Measurements from ENCODE around the gene CDH18.

CDH18 gene

DNA sequence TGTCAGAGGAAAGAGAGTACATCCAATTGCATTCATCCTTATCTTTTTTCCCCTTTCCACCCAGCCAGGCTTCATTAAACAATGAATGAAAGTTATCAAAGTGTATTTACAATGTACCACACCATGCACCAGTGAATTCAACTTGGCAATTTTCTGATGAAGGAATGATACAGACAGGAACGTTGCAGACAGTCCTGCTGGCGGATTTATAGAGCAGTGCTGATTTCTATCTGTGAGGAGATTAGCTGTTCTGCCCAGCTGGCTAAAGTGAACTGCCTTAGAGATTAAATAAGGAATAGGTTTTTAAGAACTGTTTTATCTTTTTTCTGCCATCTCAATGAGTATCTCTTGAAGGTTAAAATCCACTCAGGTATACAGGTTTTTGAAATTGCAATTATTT, 403.9 kb downstream of the CDH18 start:
- DNase-seq (ENCODE audit: low read depth) = no peak

DNA sequence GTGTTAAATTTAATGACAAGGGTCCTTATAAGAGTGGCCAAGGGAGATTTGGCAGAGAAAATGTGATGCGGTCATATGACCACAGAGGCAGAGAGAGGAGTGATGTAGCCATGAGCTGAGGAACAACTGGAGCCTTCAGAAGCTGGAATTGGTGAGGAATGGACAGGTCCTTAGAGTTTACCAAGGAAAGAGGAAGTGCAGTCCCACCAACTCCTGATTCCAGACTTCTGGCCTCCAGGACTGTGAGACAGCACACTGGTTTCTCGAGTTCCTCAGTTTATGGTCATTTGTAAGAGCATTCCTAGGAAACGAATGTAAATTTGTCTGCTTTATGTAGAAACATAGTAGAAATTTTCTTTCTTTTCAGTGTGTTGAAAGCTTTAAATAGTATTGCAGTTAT, 410.1 kb downstream of the CDH18 start:
- DNase-seq (ENCODE audit: low read depth) = no peak

DNA sequence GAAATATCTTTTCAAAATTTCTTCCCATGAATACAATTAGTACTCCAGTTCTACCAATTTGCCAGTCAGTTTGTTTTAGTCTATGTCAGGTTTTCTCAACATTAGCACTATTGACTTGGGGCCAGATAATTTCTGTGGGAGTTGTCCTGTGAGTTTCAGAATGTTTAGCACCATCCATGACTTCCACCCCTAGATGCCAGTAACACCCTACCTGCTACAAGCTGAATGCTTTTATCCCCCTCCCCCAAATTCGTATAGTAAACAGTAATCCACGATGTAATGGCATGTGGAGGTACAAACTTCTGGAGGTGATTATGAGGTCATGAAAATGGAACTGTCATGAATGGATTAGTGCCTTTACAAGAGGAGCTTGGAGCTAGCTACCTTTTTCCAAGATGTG, 420.0 kb downstream of the CDH18 start:
- no peak for DNase-seq (ENCODE audit: low read depth)

DNA sequence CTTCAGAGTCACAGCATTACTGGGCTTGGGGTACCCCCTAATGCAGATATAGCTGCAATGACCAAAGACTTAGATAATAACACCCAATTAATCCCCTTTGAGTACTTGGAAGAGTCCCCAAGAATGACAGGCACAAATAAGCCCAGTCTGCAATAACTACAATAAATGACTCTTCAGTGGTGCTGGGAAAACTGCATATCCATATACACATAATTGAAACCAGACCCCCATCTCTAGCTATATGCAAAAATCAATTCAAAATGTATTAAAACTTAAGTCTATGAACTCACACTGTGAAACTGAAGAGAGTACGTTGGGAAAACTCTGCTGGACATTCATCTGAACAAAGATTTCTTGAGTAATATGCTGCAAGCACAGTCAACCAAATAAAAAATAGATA, 422.5 kb downstream of the CDH18 start:
- no peak for DNase-seq (ENCODE audit: low read depth)

DNA sequence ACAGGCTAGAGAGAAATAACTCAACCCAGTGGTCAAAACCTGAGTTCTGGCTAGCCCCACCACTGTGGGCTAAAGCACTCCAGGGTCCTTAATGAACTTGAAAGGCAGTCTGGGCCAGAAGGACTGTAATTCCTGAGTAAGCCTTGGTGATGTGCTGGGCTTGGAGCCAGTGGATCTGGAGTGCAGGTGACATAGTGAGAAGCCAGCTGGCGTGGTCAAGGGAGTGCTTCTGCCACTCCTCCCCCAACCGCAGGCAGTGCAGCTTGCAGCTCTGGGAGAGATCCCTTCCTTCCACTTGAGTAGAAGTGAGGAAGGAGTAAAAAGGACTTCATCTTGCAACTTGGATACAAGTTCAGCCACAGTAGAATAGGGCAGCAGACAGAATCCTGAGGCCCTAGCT, 424.0 kb downstream of the CDH18 start:
- no peak for DNase-seq (ENCODE audit: low read depth)

DNA sequence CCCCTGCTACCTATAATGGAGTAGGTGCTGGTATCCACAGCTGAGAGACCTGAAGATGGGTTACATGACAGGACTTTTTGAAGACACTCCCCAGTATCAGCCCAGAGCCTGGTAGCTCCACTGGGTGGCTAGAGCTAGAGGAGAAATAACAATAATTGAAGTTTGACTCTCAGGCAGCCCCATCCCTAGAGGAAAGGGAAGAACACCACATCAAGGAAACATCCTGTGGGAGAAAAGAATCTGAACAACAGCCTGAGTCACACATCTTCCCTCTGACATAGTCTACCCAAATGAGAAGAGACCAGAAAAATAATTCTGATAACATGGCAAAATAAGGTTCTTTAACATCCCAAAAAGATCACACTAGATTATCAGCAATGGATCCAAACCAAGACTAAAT, 432.1 kb downstream of the CDH18 start:
- DNase-seq (ENCODE audit: low read depth) = no peak

DNA sequence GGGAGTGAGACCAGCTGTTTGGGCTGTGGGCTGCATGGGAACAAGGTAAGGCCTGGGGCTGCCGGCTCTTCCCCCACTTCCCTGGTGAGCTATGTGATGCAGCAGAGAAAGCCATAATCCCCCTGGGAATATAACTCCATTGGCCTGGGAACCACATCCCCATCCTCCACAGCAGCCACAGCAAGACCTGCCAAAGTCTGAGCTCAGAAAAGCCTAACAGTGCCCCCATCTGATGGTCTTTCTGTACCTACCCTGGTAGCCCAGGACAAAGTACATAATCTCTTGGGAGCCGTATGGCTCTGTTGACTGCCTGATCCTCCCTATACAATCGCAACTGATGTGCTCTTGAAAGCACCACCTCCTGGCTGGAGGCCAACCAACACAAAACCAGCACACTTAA, 432.6 kb downstream of the CDH18 start:
- no peak for DNase-seq (ENCODE audit: low read depth)

DNA sequence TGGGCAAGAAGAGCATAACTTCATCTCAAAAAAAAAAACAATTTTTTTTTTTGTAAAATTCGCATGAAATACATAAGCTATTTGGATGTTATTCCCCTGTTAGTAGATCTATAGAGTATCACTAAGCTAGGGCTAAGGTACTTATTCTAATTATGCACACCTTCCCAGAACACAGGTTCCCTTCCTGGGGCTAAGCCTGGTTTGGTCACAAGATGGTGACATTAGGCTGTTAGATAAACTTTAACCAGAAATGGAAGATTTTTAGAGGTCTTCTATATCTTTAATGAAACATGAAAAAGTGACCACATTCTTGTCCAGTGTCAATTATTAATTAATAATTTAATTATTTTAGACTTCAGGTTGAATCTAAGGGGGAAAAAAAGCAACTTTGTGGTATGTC, 433.5 kb downstream of the CDH18 start:
- no peak for DNase-seq (ENCODE audit: low read depth)

DNA sequence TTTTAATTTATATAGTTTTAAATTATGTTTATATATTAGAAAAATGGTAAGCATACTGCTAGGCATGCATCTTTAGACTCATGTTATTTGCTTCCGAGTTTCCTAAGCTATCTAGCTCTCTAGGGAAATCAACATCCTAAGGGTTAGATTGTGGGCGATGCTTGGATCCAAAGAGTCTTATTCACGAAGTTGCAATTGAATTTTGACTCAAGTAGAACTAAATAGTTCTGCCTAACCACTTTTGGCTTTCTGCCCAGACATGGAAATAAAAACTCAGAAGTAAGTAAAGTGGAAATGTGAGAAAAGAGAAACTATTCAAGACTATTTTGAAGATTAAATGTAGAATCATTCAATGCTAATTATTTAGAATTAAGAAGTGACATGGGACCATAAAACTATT, 440.4 kb downstream of the CDH18 start:
- no peak for DNase-seq (ENCODE audit: low read depth)

DNA sequence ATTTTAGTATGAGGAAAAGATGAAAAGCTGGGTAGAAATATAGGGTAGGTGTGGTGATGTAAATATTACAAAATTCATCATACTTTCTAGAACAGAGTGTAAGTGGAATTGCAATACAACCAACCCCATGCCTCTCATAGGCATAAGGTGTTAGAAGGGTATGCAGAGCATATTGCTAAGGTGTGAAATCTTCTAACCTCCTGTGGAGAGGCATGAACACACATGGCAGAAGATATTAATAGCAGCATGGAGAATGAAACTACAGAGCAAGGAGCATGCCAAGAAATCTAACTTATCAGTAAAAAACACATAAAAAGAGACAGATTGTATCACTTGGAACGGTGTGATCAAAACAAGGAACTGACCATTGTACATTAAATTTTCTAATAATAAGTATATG, 441.5 kb downstream of the CDH18 start:
- no peak for DNase-seq (ENCODE audit: low read depth)

DNA sequence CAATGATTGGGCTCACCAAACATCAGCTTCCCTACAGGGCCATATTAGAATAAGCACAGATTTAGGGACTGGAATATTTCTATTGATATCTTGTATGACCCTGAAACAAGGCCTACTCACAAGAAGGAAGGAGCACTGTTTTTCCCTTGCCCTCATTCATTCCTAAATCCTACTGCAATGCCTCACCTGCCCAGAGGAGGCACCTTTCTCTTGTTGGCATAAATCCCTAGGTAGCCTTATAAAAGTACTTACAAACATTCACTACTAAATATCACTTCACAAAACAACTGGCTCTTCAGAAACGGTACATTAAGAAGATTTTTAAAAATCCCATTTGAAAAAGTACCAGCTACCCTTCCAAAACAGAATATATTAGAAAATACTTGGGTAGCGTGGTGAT, 449.4 kb downstream of the CDH18 start:
- DNase-seq (ENCODE audit: low read depth) = no peak

DNA sequence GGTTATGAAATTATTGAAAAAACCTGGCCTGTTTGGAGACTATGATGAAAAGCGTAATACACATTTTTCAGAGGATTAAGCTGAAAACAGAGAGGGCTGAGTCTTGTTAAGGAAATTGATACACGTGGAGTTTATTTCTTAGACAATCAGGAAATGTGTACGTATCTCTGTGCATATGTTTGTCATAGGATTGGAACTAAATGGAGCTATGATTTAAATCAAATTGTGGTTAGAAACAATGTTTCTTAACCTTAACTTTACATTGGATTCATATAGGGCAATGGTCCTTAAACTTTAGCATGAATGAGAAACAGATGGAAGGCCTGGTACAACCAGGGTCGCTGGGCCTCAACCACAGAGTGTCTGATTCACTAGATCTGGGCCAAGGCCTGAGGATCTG, 451.6 kb downstream of the CDH18 start:
- no peak for DNase-seq (ENCODE audit: low read depth)

DNA sequence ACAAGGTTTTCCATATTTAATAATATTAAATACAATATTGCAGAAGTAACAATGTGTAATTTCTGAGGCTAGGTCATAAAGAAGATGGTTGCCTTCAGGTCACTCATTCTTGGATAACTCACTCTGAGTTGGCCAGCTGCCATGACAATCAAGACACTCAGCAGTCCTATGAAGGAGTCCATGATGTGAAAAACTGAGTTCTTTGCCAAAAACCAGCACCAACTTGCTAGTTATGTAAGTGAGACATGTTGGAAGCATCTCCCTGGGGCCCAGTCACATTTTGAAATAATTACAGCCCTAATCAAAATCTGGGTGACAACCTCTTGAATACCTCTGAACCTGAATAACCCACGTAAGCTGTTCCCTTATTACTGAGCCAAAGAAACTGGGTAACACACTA, 453.2 kb downstream of the CDH18 start:
- no peak for DNase-seq (ENCODE audit: low read depth)

DNA sequence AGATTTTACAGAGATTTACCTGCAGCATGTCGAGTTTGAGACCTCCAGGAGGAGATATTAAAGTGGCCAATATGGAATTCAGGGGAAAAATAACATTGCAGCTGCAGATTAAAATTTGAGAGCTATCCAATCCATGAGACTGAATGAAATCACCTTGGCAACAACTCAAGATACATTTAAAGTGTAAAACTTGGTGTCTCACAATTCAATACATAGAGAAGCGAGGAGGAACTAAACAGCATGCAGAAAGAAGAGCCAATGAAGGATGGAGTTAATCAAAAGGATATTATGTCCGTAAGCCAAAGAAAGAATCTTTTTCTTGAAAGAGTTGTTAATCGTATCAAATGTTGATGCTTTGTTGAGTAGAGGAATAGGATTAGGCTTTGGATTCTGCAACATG, 455.1 kb downstream of the CDH18 start:
- DNase-seq (ENCODE audit: low read depth) = no peak

DNA sequence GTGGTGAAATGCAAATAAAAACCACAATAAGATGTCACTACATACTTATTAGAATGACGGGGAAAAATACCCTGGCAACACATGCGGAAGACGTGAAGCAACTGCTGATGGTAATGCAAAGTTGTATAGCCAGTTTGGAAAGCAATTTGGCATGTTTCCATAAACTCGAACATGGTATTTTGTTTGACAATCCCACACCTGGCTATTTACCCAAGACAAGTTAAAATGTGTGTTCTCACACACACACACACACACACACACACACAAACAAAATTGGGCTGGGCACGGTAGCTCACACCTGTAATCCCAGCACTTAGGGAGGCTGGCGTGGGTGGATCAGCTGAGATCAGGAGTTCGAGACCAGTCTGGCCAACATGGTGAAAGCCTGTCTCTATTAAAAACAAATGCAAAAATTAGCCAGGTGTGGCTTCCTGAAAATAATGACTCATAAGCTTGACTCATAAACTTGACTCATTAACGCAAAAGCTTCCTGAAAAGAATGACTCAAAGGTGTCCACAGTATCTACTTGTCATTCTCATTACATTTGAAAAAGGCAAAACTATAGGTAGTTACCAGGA, 456.5 kb downstream of the CDH18 start:
- DNase-seq (ENCODE audit: low read depth) = no peak

DNA sequence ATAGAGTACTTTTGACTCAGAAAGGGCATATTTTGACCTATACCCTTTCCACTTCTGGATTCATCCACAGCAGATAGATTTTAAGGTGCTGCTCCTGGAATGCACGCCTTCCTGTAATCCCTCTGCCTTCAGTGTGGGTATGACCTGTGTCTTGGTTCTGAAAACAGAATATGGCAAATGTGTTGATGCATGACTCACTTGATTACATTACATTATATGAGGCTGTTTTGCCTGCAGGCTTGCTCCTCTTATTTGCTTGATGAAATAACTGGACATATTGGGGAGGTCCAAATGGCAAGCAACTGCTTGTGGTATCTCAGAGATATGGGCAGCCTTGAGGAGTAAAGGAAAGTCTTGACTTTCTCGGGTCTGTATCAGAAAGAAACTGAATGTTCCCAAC, 468.6 kb downstream of the CDH18 start:
- DNase-seq (ENCODE audit: low read depth) = no peak

DNA sequence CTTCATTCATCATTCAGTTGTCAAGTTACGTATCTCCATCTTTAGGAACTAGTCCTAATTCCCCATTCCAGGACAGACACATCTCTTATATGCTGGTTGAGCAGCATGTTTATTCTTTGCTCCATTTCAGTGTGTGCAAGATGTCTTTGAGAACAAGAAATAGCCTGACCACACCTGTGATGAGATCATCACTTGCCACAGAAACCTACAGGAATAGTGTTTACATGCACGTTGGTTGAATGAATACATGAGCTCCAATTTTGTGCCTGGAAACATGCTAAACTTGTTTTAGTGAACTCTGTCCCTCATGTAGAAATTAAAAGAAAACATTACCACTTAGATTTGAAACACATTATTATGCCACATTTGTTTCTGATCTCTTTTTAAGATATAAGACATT, 489.1 kb downstream of the CDH18 start:
- no peak for DNase-seq (ENCODE audit: low read depth)

DNA sequence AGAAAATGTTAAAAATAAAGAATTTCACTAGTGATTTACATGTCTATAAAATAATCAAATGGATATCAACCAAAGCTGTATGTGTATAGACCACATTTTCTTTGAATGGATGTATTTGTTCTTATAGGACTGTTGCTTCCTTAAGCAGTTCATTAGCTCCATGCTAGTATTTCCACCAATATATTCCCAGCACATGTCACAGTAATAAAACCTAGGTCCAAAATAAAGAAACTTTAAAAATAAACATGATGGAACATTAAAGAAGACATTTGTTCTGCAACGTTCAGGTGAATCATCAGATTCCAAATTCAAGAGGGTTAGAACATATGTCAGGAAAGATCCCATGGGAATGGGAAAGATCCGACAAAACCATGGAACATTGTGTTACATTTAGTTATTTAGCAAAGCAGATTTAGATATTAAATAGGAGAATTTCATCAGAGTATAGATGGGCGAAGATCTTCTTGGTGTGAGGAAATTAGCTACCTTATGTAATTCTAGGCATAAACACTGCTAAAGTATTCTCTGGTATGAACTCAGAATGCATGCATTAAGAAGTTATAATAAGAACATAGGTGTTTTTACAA, 490.7 kb downstream of the CDH18 start:
- no peak for DNase-seq (ENCODE audit: low read depth)

DNA sequence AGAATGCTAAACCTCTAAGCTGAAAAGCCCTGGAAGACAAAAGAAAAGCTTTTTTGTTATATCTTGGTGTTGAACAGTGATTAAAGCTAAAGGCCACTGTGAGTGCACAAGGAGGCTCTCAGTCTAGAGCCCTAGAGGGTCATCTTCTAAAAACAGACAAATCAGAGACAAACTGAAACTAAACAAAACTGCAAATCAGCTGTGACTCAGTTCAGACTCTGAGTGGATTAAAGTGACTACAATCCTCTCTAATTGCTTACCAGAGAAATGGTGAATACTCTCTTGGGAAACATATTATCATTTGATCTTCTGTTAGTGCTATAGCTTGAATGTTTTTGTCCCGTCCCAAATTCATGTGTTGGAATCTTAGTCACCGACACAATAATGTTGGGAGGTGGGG, 491.9 kb downstream of the CDH18 start:
- no peak for DNase-seq (ENCODE audit: low read depth)

DNA sequence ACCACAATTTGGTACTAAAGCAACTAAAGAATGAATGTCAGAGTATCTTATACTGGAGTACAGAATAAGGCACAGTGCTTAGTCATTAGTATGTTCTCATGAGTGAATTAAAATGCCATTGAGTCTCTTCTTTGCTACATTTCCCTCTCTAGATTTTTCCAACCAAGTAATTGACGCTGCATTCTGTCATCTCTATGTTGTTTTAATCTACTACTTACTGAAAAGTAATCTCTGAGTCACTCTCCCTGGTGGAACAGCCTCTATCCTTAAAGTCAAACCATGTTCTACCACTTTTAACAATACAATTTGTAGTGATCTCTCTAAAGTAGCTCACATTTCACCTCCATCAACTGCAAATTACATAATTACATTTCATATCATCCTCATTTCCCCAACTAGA, 495.1 kb downstream of the CDH18 start:
- no peak for DNase-seq (ENCODE audit: low read depth)

DNA sequence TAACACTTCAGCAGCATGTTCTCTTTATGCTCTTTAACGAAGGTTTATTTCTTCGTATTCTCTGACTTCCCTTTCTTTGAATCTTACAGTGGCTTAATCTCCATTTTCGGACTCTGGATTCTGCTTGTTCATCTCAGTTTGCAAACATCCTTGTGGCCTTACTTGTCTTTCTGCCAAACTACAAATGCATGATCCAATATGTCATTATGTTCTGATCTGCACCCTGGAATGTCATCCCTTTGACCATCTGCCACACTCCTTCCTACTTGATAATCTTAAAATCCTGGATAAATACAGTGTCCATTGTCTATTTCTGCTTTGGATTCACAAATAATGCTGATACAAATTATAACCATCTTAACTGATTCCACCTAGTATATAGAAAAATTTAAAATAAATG, 499.2 kb downstream of the CDH18 start:
- DNase-seq (ENCODE audit: low read depth) = no peak

DNA sequence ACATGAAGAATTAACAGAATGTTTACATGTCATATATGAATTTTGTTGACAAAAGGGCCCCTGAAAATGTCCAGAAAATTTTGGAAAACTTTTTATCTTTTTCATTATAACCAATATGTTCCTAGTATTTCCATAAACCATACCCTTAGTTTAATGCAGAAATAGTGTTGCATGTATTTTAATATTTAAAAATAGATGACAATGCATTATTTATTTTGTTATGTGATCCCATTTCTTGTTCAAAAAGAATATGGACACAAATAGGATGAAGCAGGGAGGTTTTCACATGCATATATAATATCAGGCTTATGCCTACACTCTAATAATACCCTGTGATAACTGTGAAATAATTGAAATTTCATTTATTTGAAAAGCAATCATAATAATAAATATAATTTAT, 500.5 kb downstream of the CDH18 start:
- DNase-seq (ENCODE audit: low read depth) = no peak

DNA sequence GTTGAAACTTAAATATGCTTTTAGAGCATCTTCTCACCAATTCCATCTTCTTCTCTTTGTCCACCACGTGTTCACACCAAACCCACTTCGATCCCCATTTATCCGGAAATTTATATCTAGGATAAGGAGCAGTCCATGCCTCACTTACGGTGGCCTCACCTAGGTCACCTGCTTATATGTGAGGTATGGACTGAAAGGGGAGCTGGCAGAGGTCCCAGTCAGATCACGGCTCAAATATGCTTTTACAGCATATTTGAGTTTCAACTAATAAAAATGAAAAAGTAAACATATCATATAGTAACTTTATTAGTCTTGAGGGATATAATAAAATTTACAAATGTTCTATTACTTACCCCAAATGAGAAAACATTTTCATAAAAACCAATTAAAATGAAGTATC, 508.4 kb downstream of the CDH18 start:
- no peak for DNase-seq (ENCODE audit: low read depth)

DNA sequence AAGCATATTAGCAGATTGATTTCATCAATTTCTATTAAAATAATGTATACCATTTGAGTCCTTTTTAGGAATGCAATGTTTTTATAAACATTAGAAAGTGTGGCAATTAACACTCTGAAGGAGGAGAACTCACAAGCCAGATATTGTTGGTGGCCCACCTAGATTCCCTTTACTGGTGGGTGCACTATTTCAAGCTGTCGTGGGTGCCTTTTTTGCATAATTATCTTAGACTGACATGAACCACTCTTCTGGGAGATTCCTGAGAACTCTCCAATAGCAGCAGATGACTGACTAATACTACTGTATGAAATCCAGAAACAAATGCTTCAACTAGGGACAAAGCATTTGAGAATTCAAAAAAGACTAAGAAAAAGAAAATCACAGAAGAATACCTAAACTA, 526.0 kb downstream of the CDH18 start:
- DNase-seq (ENCODE audit: low read depth) = no peak

DNA sequence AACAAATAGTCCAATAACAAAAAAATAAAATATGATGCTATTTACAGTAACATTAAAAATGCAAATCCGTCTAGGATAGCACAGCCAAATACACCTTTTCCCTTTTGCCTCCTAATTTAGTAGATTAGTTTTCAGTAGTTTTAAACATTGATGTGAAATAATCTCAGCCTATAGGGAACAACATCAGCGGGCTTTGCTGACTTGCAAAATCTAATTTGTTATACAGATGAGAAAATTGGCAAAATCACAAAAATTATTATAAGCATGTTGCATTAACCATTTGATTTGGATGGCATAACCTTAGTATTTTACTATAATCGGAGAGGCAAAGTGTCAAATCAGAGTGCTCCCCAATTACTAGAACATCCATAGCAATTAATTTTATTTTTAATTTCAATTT, 563.5 kb downstream of the CDH18 start:
- no peak for DNase-seq (ENCODE audit: low read depth)
